Peyer's patch (tissue), 4 donors: ENCODE measurements around the gene PDZK1IP1. TPM values are rescaled to one million over a fixed set of nuclear protein-coding genes. Genes with fewer than 3 reads are reported as not detected.

Experiments
- DNase-seq, 3 donors: peaks; one replicate each; pipeline ENCODE4 v3.0.0-alpha.2; 2017 to 2019
- H3K27ac ChIP-seq, 4 donors: fragments of 200-600 bp; sonication (generic); one replicate each; pipeline ENCODE4 v1.5.1; 2016 to 2019
- H3K27me3 ChIP-seq, 2 donors: fragments of 200-600 bp; sonication (generic); one replicate each; pipeline ENCODE4 v1.5.1; 2019
- H3K36me3 ChIP-seq, 3 donors: fragments of 200-600 bp; sonication (generic); one replicate each; pipeline ENCODE4 v1.5.1; 2016 to 2019
- H3K4me1 ChIP-seq, 4 donors: fragments of 200-600 bp; sonication (generic); one replicate each; pipeline ENCODE4 v1.5.1; 2016 to 2019
- H3K4me3 ChIP-seq, 4 donors: fragments of 200-600 bp; sonication (generic); 1 replicate in 3 of 4; 2 replicates in 1 of 4; pipeline ENCODE4 v1.5.1; 2016 to 2019; ENCODE audit warnings: mild to moderate bottlenecking in 1 of 4
- H3K9me3 ChIP-seq, 4 donors: fragments of 200-600 bp; sonication (generic); one replicate each; pipeline ENCODE4 v1.5.1; 2016 to 2019; ENCODE audit warnings: mild to moderate bottlenecking in 1 of 4
- POLR2A ChIP-seq, 2 donors: fragments of 450-650 bp; IDR thresholded peaks; one replicate each; pipeline ENCODE4 v1.5.1; 2017; ENCODE audit warnings: antibody characterized with exemption in 2 of 2, mild to moderate bottlenecking in 2 of 2, moderate library complexity in 2 of 2
- total RNA-seq, 4 donors: library from RNA; depleted of rRNA; stranded (reverse); fragments of >200 nt; gene quantifications; one replicate each; pipeline ENCODE4 v1.1.0, GENCODE V29; 2016
- TF ChIP-seq, protein P1 (sequence below), 6 experiments: fragments of 450-650 bp in 4 of 6; fragments of 200-600 bp in 2 of 6; sonication (generic) in 1 of 6; IDR thresholded peaks; one replicate each; pipeline ENCODE4 v1.5.1; 2017 to 2019; ENCODE audit warnings: antibody characterized with exemption in 6 of 6, mild to moderate bottlenecking in 3 of 6, moderate library complexity in 1 of 6

Gene PDZK1IP1
- total RNA-seq, 4 donors from 2014 or later: 5.8 to 224 (median 104) TPM

DNA sequence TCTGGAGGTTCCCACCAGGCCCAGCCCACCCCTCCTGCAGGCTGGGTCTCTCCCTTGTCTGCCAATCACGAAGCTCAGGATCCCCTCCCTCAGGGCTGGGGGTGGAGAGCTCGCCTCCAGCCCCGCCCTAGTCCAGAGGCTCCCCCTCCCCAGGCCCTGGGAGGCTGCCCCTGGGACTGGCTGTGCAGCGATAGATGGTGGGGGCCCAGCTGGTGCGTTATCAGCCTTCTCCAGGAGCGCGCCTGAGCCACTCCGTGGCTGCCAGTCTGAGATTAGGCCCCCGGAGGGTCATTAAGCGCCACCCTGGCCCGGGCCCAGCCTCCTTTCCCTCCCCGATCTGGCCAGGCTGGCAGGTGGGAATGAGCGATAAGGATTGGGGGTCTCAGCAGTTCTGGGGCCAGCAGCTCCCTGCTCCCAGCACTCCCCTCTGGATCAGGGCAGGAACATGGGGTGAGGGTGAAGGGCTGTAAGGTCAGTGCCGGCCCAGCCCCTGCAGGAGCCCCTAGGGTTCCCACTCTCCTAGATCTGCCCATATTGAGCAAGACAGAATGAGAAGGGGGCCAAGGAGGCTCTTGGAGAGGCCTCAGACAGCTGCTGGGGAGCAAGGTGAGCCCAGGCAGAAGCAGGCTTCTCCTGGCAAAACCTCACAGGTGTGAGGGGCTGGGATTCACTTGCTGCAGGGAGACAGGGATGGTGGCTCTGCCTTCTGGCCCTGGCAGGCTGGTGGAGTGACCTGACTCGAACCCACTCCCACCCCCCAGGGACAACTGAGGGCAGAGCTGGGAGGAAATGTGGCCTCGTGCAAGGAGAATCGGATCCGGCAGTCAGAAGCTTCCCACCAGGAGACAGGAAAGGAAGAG is 8.5 kb downstream of the PDZK1IP1 start:
- no peaks in the 10 kb centered on the region for H3K27me3 ChIP-seq
- peaks cover 0 to 15% (median 3%) of the 10 kb centered on the region in 4 donors for H3K4me1 ChIP-seq
- no peak overlapping the region for H3K4me3 ChIP-seq
- no peak for DNase-seq
- H3K9me3 ChIP-seq: no peaks in the 10 kb centered on the region
- no peaks in the 10 kb centered on the region for H3K36me3 ChIP-seq
- no peak overlapping the region for H3K27ac ChIP-seq
- no peak for TF ChIP-seq POLR2A (IDR thresholded peaks at IDR 0.05)
- TF ChIP-seq, protein P1, sequence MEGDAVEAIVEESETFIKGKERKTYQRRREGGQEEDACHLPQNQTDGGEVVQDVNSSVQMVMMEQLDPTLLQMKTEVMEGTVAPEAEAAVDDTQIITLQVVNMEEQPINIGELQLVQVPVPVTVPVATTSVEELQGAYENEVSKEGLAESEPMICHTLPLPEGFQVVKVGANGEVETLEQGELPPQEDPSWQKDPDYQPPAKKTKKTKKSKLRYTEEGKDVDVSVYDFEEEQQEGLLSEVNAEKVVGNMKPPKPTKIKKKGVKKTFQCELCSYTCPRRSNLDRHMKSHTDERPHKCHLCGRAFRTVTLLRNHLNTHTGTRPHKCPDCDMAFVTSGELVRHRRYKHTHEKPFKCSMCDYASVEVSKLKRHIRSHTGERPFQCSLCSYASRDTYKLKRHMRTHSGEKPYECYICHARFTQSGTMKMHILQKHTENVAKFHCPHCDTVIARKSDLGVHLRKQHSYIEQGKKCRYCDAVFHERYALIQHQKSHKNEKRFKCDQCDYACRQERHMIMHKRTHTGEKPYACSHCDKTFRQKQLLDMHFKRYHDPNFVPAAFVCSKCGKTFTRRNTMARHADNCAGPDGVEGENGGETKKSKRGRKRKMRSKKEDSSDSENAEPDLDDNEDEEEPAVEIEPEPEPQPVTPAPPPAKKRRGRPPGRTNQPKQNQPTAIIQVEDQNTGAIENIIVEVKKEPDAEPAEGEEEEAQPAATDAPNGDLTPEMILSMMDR (IDR thresholded peaks at IDR 0.05): no peak

DNA sequence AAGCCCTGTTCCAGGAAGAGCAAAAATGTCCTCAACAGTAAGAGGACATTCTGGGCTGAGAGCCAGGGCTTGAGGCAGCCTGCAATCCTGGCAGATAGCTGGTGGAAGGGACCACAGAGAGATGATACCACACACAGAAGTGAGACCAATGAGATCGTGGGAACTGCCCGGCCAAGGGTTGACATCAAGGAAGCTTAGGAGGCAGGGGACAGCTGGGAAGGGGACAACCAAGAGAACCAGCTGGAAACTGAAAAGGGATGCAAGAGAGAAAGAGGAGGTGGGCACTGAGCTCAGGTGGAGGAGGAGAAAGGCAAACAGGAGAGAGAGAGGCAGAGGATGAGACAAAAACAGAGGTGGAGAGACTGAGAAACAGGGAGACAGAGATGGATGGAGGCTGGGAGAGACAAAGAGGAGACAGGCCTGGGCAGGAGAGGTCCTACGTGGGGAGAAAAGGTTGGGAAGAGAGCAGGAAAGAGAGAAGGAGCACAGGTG is 9.2 kb downstream of the PDZK1IP1 start:
- H3K9me3 ChIP-seq: no peaks in the 10 kb centered on the region
- TF ChIP-seq, protein P1 (IDR thresholded peaks at IDR 0.05): no peak
- no peak for TF ChIP-seq POLR2A (IDR thresholded peaks at IDR 0.05)
- H3K36me3 ChIP-seq: no peaks in the 10 kb centered on the region
- no peak overlapping the region for H3K27ac ChIP-seq
- no peaks in the 10 kb centered on the region for H3K27me3 ChIP-seq
- peaks cover 0 to 15% (median 3%) of the 10 kb centered on the region in 4 donors for H3K4me1 ChIP-seq
- no peak for DNase-seq
- H3K4me3 ChIP-seq: no peak overlapping the region

DNA sequence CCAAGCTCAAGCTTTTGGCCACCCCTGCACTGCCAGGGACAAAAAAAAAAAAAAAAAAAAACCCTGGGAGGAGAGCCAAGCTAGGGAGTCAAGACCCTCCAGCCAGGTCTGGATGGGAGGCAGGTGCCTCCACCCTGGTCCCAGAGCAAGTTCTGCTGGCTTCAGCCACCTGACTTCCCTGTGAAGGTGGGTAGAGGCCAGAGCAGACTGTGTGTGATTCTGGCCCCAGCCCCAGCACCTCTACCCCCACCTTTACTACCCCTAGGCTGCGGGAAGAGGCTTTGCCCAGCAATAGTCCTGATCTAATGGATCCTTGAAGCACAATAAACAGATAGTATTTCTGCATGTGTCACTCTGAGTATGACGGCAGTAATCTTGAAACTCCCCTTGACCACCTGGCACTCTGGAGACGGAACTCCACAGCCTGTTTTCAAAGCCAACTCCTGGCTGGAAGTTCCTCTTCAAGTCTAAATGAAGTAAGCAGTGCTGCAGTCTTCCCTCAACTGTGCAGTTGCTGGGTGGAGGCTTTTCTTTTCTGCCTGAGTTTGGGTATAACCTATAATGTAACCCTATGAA is 9.8 kb downstream of the PDZK1IP1 start:
- Histone ChIP-seq H3K36me3 (no peaks in the 10 kb centered on the region), H3K4me3 (peak overlapping the region in 1 of 4 donors; percentile 48), H3K27ac (no peak overlapping the region), H3K9me3 (no peaks in the 10 kb centered on the region), H3K4me1 (peaks cover 0 to 15% (median 3%) of the 10 kb centered on the region in 4 donors), H3K27me3 (no peaks in the 10 kb centered on the region)
- no peak for DNase-seq
- TF ChIP-seq POLR2A (IDR thresholded peaks at IDR 0.05): no peak

DNA sequence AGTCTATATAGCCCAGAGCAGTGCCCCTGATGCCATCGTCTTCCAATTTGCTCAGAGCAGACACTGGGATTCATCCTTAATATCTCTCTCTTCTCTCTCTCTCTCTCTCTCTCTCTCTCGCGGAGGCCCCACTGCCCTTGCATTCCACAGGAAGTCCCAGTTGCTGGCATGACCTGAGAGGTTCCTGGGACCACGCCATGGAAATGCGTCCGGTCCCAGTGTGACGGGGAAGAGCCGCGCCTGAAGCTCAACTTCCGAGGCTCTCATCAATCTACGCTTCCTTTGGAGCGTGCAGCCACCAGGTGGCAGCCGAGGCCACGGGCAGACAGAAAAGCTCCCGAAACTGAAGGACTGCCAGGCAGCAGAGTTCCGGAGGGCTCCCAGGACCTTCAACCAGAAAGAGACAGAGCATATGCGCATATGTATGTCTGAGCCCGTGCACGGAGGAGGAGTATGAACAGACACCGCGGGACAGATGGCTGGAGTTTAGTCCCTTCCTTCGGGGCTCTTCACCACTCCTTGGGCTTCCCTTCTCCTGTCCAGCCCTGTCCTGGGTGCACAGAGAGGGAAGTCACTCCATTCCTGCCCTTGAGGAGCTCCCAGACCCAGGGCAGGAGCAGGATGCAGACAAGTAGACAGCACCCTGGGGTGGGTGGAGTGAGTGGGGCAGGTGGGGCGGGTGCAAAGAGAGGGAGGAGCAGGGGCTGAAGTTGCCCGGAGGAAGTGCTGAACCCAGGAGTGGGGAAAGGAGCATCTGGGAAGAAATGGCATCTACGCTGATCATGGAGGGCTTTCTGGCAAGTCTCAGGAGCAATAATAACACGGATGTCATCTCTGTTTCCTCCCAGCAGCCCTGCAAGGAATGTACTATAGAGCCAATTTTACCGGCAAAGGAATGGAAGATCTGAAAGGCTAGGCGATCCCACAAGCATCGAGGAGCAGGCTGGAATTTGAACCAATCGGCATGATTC is 10.5 kb downstream of the PDZK1IP1 start:
- Histone ChIP-seq H3K4me3 (peak overlapping the region; percentile 19 to 50 (median 36)), H3K36me3 (no peaks in the 10 kb centered on the region), H3K9me3 (no peaks in the 10 kb centered on the region), H3K27ac (peak overlapping the region in 1 of 4 donors; percentile 51), H3K27me3 (no peaks in the 10 kb centered on the region), H3K4me1 (peaks cover 0 to 15% (median 3%) of the 10 kb centered on the region in 4 donors)
- TF ChIP-seq, protein P1 (IDR thresholded peaks at IDR 0.05): peak; percentile 40 to 94 (median 84)
- peak in 1 of 2 donors; percentile 39 for TF ChIP-seq POLR2A (IDR thresholded peaks at IDR 0.05)
- peak; percentile 62 to 93 (median 93) for DNase-seq

DNA sequence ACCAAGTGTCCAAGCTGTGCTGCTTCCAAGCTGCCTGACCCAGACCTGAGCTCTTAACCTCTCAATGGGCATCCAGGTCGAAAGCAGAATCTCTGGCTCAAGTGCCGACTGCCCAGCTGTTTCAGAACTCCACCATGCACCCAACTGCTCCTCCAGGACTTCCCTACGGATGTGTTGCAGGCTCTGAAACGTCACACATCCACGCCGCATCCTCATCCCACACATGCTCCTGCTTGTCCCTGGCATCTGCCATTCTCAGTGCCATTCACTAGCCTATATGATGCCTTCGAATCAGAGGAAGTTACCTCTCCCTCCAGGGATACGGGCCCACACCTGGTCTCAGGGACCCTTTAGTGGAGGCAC is 11.2 kb downstream of the PDZK1IP1 start:
- Histone ChIP-seq H3K9me3 (no peaks in the 10 kb centered on the region), H3K27ac (no peak overlapping the region), H3K4me1 (peaks cover 0 to 15% (median 3%) of the 10 kb centered on the region in 4 donors), H3K4me3 (peak overlapping the region in 2 of 4 donors; percentile 48 to 50), H3K36me3 (no peaks in the 10 kb centered on the region), H3K27me3 (no peaks in the 10 kb centered on the region)
- no peak for DNase-seq
- no peak for TF ChIP-seq POLR2A (IDR thresholded peaks at IDR 0.05)
- TF ChIP-seq, protein P1 (IDR thresholded peaks at IDR 0.05): no peak
